ELF-1 (cell line): ENCODE results near the gene CDRT15.
"Not testable (repeated sequence)": the region's sequence is repeated elsewhere in the genome, so short reads cannot be mapped to it uniquely, and the experiment has no call there.

Experiments used
- DNase-seq: peaks from one replicate; pipeline ENCODE4 v3.0.0-alpha.2; 2016; ENCODE audit warnings: low read depth, low spot score

The CDRT15 gene

DNA sequence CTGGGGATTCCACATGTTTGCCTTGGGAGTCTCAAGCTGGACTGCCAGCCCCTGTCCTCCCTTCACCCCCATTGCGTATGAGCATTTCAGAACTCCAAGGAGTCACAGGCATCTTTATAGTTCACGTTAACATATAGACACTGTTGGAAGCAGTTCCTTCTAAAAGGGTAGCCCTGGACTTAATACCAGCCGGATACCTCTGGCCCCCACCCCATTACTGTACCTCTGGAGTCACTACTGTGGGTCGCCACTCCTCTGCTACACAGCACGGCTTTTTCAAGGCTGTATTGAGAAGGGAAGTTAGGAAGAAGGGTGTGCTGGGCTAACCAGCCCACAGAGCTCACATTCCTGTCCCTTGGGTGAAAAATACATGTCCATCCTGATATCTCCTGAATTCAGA is 28.9 kb downstream of the CDRT15 start:
- DNase-seq = no peak

DNA sequence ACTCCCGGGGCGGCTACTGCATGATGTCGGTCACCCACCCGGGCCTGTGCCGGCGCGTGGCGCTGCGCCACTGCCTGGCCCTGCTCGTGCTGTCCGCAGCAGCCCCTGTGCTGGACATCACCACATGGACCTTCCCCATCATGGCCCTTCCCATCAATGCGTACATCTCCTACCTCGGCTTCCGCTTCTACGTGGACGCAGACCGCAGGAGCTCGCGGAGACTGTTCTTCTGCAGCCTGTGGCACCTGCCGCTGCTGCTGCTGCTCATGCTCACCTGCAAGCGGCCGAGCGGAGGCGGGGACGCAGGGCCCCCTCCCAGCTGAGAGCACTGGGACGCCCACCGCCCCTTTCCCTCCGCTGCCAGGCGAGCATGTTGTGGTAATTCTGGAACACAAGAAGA is 29.8 kb downstream of the CDRT15 start:
- DNase-seq = no peak

DNA sequence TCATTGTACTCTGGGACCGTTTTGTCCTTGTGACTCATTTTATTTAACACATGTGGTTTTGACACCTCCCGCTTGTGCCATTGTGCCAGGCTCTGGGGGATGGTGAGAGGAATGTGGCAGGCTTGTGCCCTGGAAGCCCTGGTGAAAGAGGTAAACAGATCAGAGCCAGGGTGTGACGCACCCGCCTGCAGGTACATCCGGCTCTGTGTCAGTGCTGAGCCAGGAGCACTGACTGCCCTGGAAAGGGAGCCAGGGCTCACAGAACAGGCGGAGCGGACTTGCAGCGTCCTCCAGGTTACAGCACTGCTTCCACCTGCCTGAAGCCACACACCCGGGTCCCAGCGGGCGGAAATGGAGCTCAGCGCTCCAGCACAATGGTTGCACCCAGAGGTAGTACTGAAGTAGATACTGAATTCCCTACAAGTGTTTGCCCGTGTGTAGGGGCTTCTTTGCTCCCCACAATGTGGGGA is 30.6 kb downstream of the CDRT15 start:
- no peak for DNase-seq

GRCh38 chr17:14205380-14205779 is 31.3 kb downstream of the CDRT15 start:
- DNase-seq = no peak

DNA sequence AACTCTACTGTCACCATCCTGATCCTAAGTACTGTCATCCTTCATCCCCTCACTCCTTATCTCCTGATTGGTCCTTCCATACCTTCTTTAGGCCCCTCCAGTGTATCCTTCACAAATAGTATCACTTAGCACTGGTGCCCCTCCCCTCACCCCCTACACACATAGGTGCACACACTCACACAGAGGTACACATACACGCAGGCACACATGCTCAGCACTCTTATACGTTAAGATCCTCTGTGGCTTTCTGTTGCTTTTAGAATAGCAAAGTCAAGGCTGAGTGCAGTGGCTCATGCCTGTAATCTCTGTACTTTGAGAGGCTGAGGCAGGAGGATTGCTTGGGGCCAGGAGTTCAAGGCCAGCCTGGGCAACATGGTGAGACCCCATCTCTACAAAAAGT is 32.1 kb downstream of the CDRT15 start:
- no peak for DNase-seq

- no peak for DNase-seq
These were observed 32.6 kb downstream of the CDRT15 start for GRCh38 chr17:14204084-14204483.

DNA sequence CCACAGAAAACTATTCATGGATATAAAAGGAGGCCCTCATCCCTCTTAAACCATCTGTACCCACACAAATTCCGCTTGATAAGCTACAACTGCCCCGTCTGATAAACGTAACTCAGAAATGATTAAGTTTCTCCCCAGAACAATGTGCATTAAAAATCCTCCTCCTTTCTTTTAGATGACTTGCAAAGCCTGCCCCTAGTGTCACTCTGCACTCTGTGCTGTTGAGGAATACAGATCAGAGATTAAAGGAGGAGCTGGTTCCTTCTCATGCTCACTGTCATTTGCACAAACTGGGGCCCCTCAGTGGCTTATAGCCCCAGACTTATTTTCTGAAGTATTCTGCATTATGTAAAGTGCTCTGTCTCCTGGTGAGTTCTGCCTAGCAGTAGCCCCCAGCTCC is 33.3 kb downstream of the CDRT15 start:
- DNase-seq = no peak

GRCh38 chr17:14202388-14203166 is 34.1 kb downstream of the CDRT15 start:
- DNase-seq = no peak

DNA sequence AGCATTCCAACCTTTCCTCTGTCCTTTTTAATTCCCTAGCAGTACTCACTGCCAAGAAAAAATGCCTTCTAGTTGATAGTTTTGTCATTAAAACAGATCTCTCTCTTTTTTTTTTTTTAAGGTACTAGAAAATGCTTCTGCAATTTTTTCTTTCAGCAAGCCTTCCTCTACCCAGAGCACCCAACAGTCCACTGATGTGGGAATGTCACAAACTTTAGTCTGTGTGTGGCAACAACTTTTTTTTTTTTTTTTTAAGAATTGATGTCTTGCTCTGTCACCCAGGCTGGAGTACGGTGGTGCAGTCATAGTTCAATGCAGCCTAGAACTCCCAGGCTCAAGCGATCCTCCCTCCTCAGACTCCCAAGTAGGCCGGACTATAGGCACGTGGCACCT is 34.7 kb downstream of the CDRT15 start:
- no peak for DNase-seq

GRCh38 chr17:14201021-14201987 is 35.4 kb downstream of the CDRT15 start:
- no peak for DNase-seq

DNA sequence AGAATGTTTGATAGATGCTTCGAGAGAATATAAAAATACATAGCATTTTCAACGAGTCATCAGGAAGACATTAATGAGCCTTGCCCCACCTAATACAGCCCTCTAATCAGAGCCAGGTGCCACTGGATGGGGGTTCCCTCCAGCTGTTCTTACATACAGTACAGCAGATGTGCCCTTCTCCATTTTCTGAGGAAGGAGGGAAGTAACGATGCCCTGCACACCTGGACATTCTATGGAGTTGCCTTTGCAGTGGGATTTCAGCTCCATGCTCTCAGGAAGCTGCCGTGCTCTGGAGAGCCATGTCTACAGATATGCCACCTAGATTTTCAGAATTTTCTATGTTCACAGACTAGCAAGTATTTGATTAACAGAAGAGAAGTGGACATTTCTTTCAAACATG is 36.3 kb downstream of the CDRT15 start:
- no peak for DNase-seq

DNA sequence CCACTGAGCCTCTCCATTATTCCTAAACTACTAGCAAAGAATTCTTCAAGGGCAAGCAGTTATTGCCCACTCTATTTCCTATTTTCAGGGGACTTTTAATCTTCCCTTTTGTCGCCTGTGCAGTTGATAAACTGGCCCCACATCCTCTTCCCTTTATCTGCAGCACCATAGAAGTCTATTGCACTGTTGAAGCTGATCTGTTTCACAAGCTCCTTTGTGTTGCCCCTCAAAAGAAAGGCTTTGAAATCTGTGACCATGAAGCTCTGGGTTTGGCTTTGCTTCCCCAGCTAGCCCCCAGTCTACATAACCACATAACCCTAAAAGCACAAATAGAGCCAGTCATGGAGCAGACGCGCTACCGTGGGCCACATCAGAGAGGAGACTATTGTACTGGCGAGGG is 37.1 kb downstream of the CDRT15 start:
- DNase-seq = no peak

GRCh38 chr17:14198575-14198974 is 38.1 kb downstream of the CDRT15 start:
- no peak for DNase-seq

DNA sequence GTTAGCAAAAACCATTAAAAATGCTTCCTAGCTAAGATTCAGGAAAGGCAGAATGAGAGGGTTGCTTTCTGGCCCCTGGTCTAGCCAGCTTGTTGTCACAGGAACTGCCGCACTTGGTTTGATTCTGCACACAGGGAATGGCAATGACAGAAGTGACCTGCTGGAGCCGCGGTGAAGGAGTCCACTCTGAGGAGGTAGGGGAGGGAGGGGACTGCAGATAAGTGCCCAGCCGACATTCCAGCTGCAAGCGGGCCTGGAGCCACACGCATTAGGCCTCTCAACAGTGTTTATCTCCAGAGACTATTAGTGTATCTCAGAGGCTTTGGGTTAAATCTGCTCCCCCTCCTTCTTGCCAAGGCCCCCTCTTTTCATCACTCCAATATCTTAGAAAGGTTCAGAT is 38.6 kb downstream of the CDRT15 start:
- peak; percentile 64 for DNase-seq

- no peak for DNase-seq
These were observed 39.1 kb downstream of the CDRT15 start for GRCh38 chr17:14197586-14197985.

DNA sequence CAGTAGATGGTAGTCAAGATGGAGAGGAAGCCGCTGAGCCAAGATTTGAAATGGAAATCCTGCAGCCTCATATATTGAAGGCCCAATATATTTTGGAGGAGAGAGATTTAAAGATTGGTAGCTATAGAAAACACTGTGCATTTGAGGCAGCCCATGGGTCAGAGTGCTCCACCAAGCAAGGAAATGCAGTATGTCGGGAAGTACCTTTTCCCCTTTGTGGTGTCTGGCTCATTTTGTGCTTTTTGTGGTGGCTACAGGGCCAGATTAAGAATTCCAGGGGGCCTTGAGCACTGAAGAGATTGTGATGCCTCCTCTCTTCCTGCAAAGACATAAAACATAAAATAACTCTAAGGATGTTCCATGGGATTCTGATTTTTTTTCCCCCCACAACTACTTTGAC is 39.6 kb downstream of the CDRT15 start:
- no peak for DNase-seq

- no peak for DNase-seq
These were observed 40.2 kb downstream of the CDRT15 start for GRCh38 chr17:14196377-14196997.

DNA sequence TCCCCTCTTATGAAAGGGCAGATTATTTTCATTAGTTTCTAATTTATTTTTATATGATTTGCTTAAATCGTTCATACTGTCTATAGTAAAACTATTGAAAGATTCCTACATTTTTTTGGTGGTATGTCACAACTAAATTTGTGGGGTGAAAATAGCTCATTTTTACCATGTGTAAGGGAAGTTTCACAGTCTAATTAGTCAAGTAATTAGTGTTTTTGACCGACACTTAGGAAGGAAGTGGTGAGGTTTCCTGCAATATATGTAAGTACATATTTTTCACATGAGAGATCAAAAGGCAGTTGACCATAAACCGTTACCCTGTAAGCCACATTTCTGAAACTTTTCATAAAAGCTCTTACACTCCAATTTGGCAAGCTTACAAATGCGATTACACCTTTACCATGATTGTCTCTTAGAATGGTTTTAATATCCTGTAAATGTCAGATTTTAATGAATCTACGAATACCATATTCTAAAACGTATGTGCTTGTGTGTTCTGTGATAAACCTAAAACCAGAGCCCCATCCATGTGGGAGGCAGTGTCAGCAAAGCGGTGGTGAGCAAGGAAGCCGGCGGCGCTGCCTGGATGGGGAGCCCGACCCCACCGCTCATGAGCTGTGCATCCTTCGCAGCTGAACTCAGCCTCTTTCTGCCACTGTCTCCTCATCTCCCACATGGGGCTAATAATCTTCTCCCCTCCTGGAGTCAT is 43.9 kb downstream of the CDRT15 start:
- DNase-seq = not testable (repeated sequence)

GRCh38 chr17:14192039-14192438 is 44.6 kb downstream of the CDRT15 start:
- not testable (repeated sequence) for DNase-seq

GRCh38 chr17:14191469-14191868 is 45.2 kb downstream of the CDRT15 start:
- not testable (repeated sequence) for DNase-seq

DNA sequence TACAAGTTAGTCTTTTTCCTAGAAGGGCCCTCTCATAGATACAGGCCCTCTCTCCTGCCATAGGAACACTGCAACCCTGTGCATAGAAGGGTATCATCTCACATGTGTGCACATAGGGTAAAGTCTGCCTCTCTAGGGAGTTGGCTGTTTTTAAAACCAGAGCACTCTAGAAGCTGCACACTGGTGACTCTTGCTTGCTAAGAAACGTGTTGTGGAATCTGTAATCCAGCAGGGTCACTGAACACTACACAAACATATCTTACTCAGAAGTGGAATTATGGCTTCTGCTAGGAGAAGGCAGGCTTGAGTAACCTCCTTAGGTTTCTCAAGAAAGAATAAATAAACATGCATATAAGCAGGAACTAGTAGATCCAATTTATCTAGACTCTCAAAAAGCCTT is 45.9 kb downstream of the CDRT15 start:
- not testable (repeated sequence) for DNase-seq
